ENCODE results near the gene GAP43.

GAP43 gene

GRCh38 chr3:115615001-115615814 is 8.1 kb upstream of the GAP43 start:
- H3K4me3 ChIP-seq (ENCODE audit: low read depth, low read length): no peak overlapping the region
- TF ChIP-seq CTCF (IDR thresholded peaks at IDR 0.05; ENCODE audit: borderline replicate concordance, insufficient read depth, low read depth, low read length): no peak

GRCh38 chr3:115616461-115616860 is 6.8 kb upstream of the GAP43 start:
- no peak overlapping the region for H3K4me3 ChIP-seq (ENCODE audit: low read depth, low read length)
- TF ChIP-seq CTCF (IDR thresholded peaks at IDR 0.05; ENCODE audit: borderline replicate concordance, insufficient read depth, low read depth, low read length): no peak

- H3K4me3 ChIP-seq (ENCODE audit: low read depth, low read length): no peak overlapping the region
- no peak for TF ChIP-seq CTCF (IDR thresholded peaks at IDR 0.05; ENCODE audit: borderline replicate concordance, insufficient read depth, low read depth, low read length)
These were observed 5.7 kb upstream of the GAP43 start for GRCh38 chr3:115617591-115617990.

- TF ChIP-seq CTCF (IDR thresholded peaks at IDR 0.05; ENCODE audit: borderline replicate concordance, insufficient read depth, low read depth, low read length): no peak
- no peak overlapping the region for H3K4me3 ChIP-seq (ENCODE audit: low read depth, low read length)
These were observed 875 bp downstream of the GAP43 start for GRCh38 chr3:115624029-115624741.

GRCh38 chr3:115624901-115625300 is 1.6 kb downstream of the GAP43 start:
- H3K4me3 ChIP-seq (ENCODE audit: low read depth, low read length): no peak overlapping the region

GRCh38 chr3:115626006-115626409 is 2.7 kb downstream of the GAP43 start:
- no peak overlapping the region for H3K4me3 ChIP-seq (ENCODE audit: low read depth, low read length)
- 0 out of 2 replicates have a peak, but pooled peaks have one; percentile 2 for TF ChIP-seq CTCF (IDR thresholded peaks at IDR 0.05; ENCODE audit: borderline replicate concordance, insufficient read depth, low read depth, low read length)

More at GRCh38 chr3:115624901-115625300, 1.6 kb downstream of the GAP43 start:
- TF ChIP-seq CTCF (IDR thresholded peaks at IDR 0.05; ENCODE audit: borderline replicate concordance, insufficient read depth, low read depth, low read length): no peak

All from GM12875 (cell line).